CD4-positive, alpha-beta memory T cell (primary cell): ENCODE data around the gene NUP58. TPM values are rescaled to one million over a fixed set of nuclear protein-coding genes. Genes with fewer than 3 reads are reported as not detected.

Experiments used
- CTCF ChIA-PET: fragments of 350-600 bp; sonication (Branson Sonifier 250); formaldehyde crosslinking; loops from one replicate; lab custom pipeline; 2021; ENCODE audit warnings: inconsistent platforms; ENCODE audit not compliant: partially characterized antibody; lab: Charles Lee
- POLR2A ChIA-PET: fragments of 350-600 bp; sonication (Branson Sonifier 250); formaldehyde crosslinking; loops from one replicate; lab custom pipeline; 2021; ENCODE audit not compliant: partially characterized antibody; lab: Charles Lee
- DNase-seq, 5 donors: peaks; one replicate each; pipeline versions ENCODE4 v3.0.0 to v3.0.0-alpha.2; 2020 to 2022; ENCODE audit warnings: mixed read lengths in 1 of 5
- H3K27ac ChIP-seq: one replicate; pipeline ENCODE4 v1.7.0; 2013; ENCODE audit warnings: low read depth, low read length
- H3K27me3 ChIP-seq: 2 replicates; pipeline ENCODE4 v1.7.0; 2013; ENCODE audit warnings: mild to moderate bottlenecking, low read length, moderate library complexity; ENCODE audit not compliant: insufficient read depth
- H3K36me3 ChIP-seq: 2 replicates; pipeline ENCODE4 v1.7.0; 2013; ENCODE audit warnings: mild to moderate bottlenecking, low read length, moderate library complexity; ENCODE audit not compliant: insufficient read depth
- H3K4me1 ChIP-seq: 2 replicates; pipeline ENCODE4 v1.7.0; 2013; ENCODE audit warnings: mild to moderate bottlenecking, low read length, moderate library complexity; ENCODE audit not compliant: insufficient read depth
- H3K4me3 ChIP-seq, 2 donors: one replicate each; pipeline ENCODE4 v1.7.0; 2013; ENCODE audit warnings: low read length in 2 of 2, mild to moderate bottlenecking in 1 of 2
- H3K9me3 ChIP-seq, 2 donors: one replicate each; pipeline ENCODE4 v1.7.0; 2013; ENCODE audit warnings: low read length in 2 of 2, control low read depth in 1 of 2; ENCODE audit not compliant: control insufficient read depth in 1 of 2
- H3K27ac Mint-ChIP-seq, 7 donors: one replicate each; pipeline ENCODE4 v1.8.0; 2020 to 2021; ENCODE audit warnings: mixed read lengths in 7 of 7, mild to moderate bottlenecking in 6 of 7, inconsistent platforms in 3 of 7, moderate library complexity in 3 of 7
- H3K27me3 Mint-ChIP-seq, 2 donors: one replicate each; pipeline ENCODE4 v1.8.0; 2020 to 2021; ENCODE audit warnings: mixed read lengths in 2 of 2
- H3K36me3 Mint-ChIP-seq, 2 donors: one replicate each; pipeline ENCODE4 v1.8.0; 2020 to 2021; ENCODE audit warnings: mixed read lengths in 2 of 2, inconsistent platforms in 1 of 2, mild to moderate bottlenecking in 1 of 2
- H3K4me1 Mint-ChIP-seq, 4 donors: one replicate each; pipeline ENCODE4 v1.8.0; 2020 to 2021; ENCODE audit warnings: mixed read lengths in 4 of 4, mild to moderate bottlenecking in 1 of 4
- H3K4me3 Mint-ChIP-seq, 8 donors: one replicate each; pipeline ENCODE4 v1.8.0; 2020 to 2021; ENCODE audit warnings: mixed read lengths in 8 of 8, mild to moderate bottlenecking in 7 of 8, moderate library complexity in 6 of 8, inconsistent platforms in 3 of 8
- H3K9me3 Mint-ChIP-seq, 8 donors: one replicate each; pipeline ENCODE4 v1.8.0; 2020 to 2021; ENCODE audit warnings: mixed read lengths in 8 of 8, mild to moderate bottlenecking in 5 of 8, inconsistent platforms in 3 of 8, moderate library complexity in 1 of 8
- intact Hi-C: fragments of 100-400 bp; cut with micrococcal nuclease; formaldehyde crosslinking; loops from one replicate; pipeline ENCODE4 v1.15.1; 2023
- polyA plus RNA-seq, 2 donors: library from polyadenylated mRNA; unstranded; fragments of 300-500 nt; fragmentation: Illumina TruSeq; gene quantifications; one replicate each; pipeline ENCODE4 v1.2.3, GENCODE V29; 2021
- total RNA-seq, 2 experiments: library from RNA; stranded (reverse); gene quantifications; one replicate each; pipeline ENCODE4 v1.2.3, GENCODE V29; 2021

Gene NUP58
- total and polyA plus RNA-seq, 4 experiments from 2014 or later: 7.7 to 43.3 (median 30.8) TPM

DNA sequence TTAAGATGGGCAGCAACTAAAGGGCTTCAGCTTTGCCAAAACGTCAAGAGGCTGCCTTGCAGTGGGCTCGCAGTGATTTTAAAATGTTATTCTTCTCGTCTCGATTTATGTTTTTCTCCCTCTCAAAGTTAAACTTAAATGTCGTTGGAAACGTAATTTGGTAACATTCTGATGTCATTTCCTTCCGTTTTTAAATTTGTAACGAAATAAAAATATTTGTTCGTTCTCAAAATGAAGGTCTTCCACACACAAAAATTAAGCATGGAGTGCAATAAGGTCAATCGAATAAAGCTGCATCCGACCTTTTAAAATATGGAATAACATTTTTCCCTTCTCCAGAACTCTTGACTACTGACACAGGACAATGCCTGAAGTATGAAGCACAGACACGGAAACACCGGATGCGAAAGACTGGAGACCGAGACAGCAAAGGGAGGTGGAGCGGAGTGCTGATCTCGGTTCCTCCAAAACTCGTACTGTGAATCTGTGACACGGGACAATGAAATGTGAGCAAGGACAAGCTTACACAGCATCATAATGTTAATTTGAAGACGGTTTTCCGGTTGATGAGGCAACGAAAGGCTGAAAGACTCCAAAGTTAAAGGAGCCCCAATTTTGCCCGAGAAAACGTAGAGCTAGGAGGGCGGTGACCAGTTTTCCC, 15.0 kb upstream of the NUP58 start:
- Histone ChIP-seq H3K27me3 (no peaks in the 10 kb centered on the region), H3K36me3 (no peaks in the 10 kb centered on the region), H3K27ac (peak overlapping the region; percentile 100), H3K4me1 (peaks cover 40% of the 10 kb centered on the region), H3K9me3 (no peaks in the 10 kb centered on the region), H3K4me3 (peak overlapping the region; percentile 91 to 92)
- intact Hi-C loops: loop anchor here (5.0 kb wide), 1 partner anchor 1909 kb away; no protein-coding TSS in a partner anchor
- peak overlapping the region; percentile 94 to 100 (median 98) for H3K4me3 Mint-ChIP-seq
- peaks cover 9 to 22% of the 10 kb centered on the region in 2 donors for H3K36me3 Mint-ChIP-seq
- POLR2A ChIA-PET: interaction anchor here (0.5 to 2.3 kb wide), 7 partner anchors 12 to 969 kb away, joined by 3 to 20 read pairs (median 5); partner anchors contain the start of genes NUP58 and RNF6
- H3K9me3 Mint-ChIP-seq: peaks cover 0 to 6% (median 0%) of the 10 kb centered on the region in 8 donors
- H3K27ac Mint-ChIP-seq: peak overlapping the region; percentile 97 to 100 (median 98)
- DNase-seq: peak; percentile 48 to 76 (median 60)
- CTCF ChIA-PET: interaction anchor here (0.9 to 2.5 kb wide), 9 partner anchors 8 to 292 kb away, joined by 3 to 18 read pairs (median 8); partner anchors contain the start of gene NUP58
- peaks cover 4 to 8% of the 10 kb centered on the region in 2 donors for H3K27me3 Mint-ChIP-seq
- peaks cover 40 to 62% (median 50%) of the 10 kb centered on the region in 4 donors for H3K4me1 Mint-ChIP-seq

- H3K36me3 ChIP-seq: no peaks in the 10 kb centered on the region
- H3K4me3 ChIP-seq: peak within 1 kb of the TSS; percentile 91 to 92
- Mint-ChIP-seq H3K27ac (peak within 1 kb of the TSS; percentile 97 to 100 (median 98)), H3K9me3 (peaks cover 0 to 6% (median 0%) of the 10 kb centered on the region in 8 donors), H3K36me3 (peaks cover 4 to 17% of the 10 kb centered on the region in 2 donors), H3K4me3 (peak within 1 kb of the TSS; percentile 94 to 100 (median 98)), H3K27me3 (peaks cover 4 to 8% of the 10 kb centered on the region in 2 donors), H3K4me1 (peaks cover 36 to 58% (median 46%) of the 10 kb centered on the region in 4 donors)
- H3K9me3 ChIP-seq: no peaks in the 10 kb centered on the region
- H3K27ac ChIP-seq: peak within 1 kb of the TSS; percentile 100
- ChIA-PET POLR2A (interaction anchor here (0.5 to 2.3 kb wide), 8 partner anchors 9 to 969 kb away, joined by 3 to 20 read pairs (median 5); partner anchors contain the start of genes NUP58 and RNF6), CTCF (interaction anchor here (0.5 to 2.5 kb wide), 18 partner anchors 8 to 292 kb away, joined by 3 to 21 read pairs (median 4); partner anchors contain the start of gene NUP58)
- intact Hi-C loops: loop anchor here (1.0 to 5.0 kb wide), 3 partner anchors 14 to 1910 kb away; partner anchors contain the start of gene NUP58
- DNase-seq: peak; percentile 92 to 96 (median 94)
- no peaks in the 10 kb centered on the region for H3K27me3 ChIP-seq
- peaks cover 40% of the 10 kb centered on the region for H3K4me1 ChIP-seq
Measured at GRCh38 chr13:25286969-25287961, 14.2 kb upstream of the NUP58 start, which contains the start of gene MTMR6. TSS of gene MTMR6 (minus strand) at chr13:25287488. CDS start at chr13:25287247, 241 bp downstream.

DNA sequence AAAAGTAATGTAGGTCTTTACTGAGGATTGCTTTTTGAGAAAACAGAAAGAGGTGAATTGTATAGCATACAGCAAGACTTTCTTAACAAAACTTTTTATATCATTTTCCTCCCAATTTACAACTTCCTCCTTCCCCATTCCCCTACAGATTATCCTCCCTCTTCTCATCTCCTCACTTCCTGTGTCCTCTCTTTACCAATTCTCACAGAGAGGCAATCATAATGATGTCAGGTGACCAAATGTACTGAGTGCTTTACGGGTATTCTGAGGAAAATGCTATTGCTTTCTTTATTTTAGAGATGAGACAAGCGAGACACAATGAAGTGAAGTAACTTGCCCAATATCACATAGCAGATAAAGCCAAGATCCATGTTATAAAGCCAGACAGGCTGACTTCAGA, 12.5 kb upstream of the NUP58 start:
- intact Hi-C loops: loop anchor here (5.0 kb wide), 1 partner anchor 1912 kb away; no protein-coding TSS in a partner anchor
- peaks cover 38% of the 10 kb centered on the region for H3K4me1 ChIP-seq
- no peaks in the 10 kb centered on the region for H3K9me3 ChIP-seq
- Mint-ChIP-seq H3K9me3 (peaks cover 0 to 6% (median 0%) of the 10 kb centered on the region in 8 donors), H3K27me3 (peaks cover 4 to 8% of the 10 kb centered on the region in 2 donors), H3K4me3 (no peak overlapping the region), H3K36me3 (peaks cover 0 to 14% of the 10 kb centered on the region in 2 donors), H3K4me1 (peaks cover 24 to 45% (median 33%) of the 10 kb centered on the region in 4 donors), H3K27ac (peak overlapping the region in 1 of 7 donors; percentile 45)
- no peak overlapping the region for H3K4me3 ChIP-seq
- H3K27me3 ChIP-seq: no peaks in the 10 kb centered on the region
- no peaks in the 10 kb centered on the region for H3K36me3 ChIP-seq
- no peak for DNase-seq
- ChIA-PET CTCF (no interaction called here), POLR2A (interaction anchor here (1.4 kb wide), 1 partner anchor 13 kb away, joined by 3 read pairs; no protein-coding TSS in a partner anchor)
- H3K27ac ChIP-seq: no peak overlapping the region

- Mint-ChIP-seq H3K36me3 (peaks cover 0 to 9% of the 10 kb centered on the region in 2 donors), H3K4me3 (no peak overlapping the region), H3K27me3 (peaks cover 5 to 6% of the 10 kb centered on the region in 2 donors), H3K4me1 (peaks cover 8 to 19% (median 12%) of the 10 kb centered on the region in 4 donors), H3K9me3 (peaks cover 0 to 4% (median 0%) of the 10 kb centered on the region in 8 donors), H3K27ac (peak overlapping the region in 2 of 7 donors; percentile 59 to 83)
- POLR2A ChIA-PET: interaction anchor here (1.2 to 1.3 kb wide), 2 partner anchors 10 kb away, joined by 3 to 4 read pairs; partner anchors contain the start of gene NUP58
- DNase-seq: no peak
- Histone ChIP-seq H3K27ac (peak overlapping the region; percentile 20), H3K36me3 (no peaks in the 10 kb centered on the region), H3K4me3 (no peak overlapping the region), H3K4me1 (peaks cover 15% of the 10 kb centered on the region), H3K27me3 (no peaks in the 10 kb centered on the region), H3K9me3 (no peaks in the 10 kb centered on the region)
- CTCF ChIA-PET: no interaction called here
- intact Hi-C loops: loop anchor here (1.0 kb wide), 1 partner anchor 10 kb away; the partner anchor contains the start of gene NUP58
Measured at GRCh38 chr13:25291691-25292090, 9.7 kb upstream of the NUP58 start.

DNA sequence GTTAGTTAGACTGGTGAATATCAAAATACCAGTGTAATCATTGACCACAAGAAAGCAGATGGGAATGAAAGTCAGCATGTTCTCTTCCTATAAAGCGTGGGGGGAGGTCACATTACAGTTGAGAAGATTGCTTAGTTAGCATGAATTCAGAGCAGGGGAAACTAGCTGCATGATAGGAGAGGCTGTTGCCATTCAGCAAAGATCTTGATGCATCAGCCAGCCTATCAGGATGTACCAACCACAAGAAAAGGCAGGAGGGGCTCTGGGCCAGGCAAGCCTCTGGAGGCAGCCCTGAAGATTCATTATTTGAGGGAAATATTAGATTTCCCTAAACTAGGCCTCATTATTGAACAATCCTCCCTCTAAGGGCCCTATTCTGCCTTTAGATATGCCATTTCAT, 9.1 kb upstream of the NUP58 start:
- Histone ChIP-seq H3K9me3 (no peaks in the 10 kb centered on the region), H3K4me1 (peaks cover 15% of the 10 kb centered on the region), H3K27ac (peak overlapping the region; percentile 20), H3K27me3 (no peaks in the 10 kb centered on the region), H3K4me3 (no peak overlapping the region), H3K36me3 (no peaks in the 10 kb centered on the region)
- CTCF ChIA-PET: interaction anchor here (1.2 kb wide), 1 partner anchor 16 kb away, joined by 5 read pairs; no protein-coding TSS in a partner anchor
- intact Hi-C loops: loop anchor here (1.0 kb wide), 1 partner anchor 9 kb away; the partner anchor contains the start of gene NUP58
- peaks cover 6 to 8% of the 10 kb centered on the region in 2 donors for H3K27me3 Mint-ChIP-seq
- H3K4me3 Mint-ChIP-seq: peak overlapping the region in 3 of 8 donors; percentile 0 to 32 (median 10)
- H3K4me1 Mint-ChIP-seq: peaks cover 8 to 13% (median 11%) of the 10 kb centered on the region in 4 donors
- POLR2A ChIA-PET: interaction anchor here (1.2 to 1.3 kb wide), 2 partner anchors 9 to 10 kb away, joined by 3 to 4 read pairs; partner anchors contain the start of gene NUP58
- peaks cover 0 to 3% of the 10 kb centered on the region in 2 donors for H3K36me3 Mint-ChIP-seq
- H3K27ac Mint-ChIP-seq: peak overlapping the region in 6 of 7 donors; percentile 0 to 83 (median 58)
- peak; percentile 24 to 46 (median 41) for DNase-seq
- peaks cover 0 to 1% (median 0%) of the 10 kb centered on the region in 8 donors for H3K9me3 Mint-ChIP-seq

DNA sequence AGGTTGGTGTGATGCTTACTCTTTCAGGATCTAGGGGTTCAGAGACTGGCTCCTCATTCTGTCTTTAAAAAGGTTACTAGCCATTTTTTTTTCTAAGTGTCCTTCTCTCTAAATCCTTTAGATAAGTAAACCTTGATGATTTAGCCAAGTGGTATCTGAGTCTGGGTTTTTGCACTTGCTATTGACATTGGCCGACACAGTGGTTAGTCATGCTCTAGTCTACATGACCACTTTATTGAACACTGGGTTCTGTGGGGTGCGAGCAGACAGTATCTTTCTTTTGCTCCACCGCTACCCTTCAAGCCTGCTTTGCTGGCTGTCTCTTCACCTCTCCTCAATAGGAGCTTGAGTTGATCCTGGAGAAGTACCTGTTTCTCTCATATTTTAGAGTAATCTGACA, 6.2 kb upstream of the NUP58 start:
- H3K4me3 Mint-ChIP-seq: no peak overlapping the region
- no peak for DNase-seq
- peaks cover 4 to 6% of the 10 kb centered on the region in 2 donors for H3K27me3 Mint-ChIP-seq
- peaks cover 11% of the 10 kb centered on the region for H3K4me1 ChIP-seq
- no peak overlapping the region for H3K27ac ChIP-seq
- ChIA-PET CTCF (interaction anchor here (1.4 to 2.9 kb wide), 3 partner anchors 8 to 10 kb away, joined by 4 to 21 read pairs (median 9); partner anchors contain the start of gene MTMR6), POLR2A (no interaction called here)
- no peak overlapping the region for H3K27ac Mint-ChIP-seq
- no peaks in the 10 kb centered on the region for H3K36me3 Mint-ChIP-seq
- no peaks in the 10 kb centered on the region for H3K36me3 ChIP-seq
- H3K4me3 ChIP-seq: no peak overlapping the region
- peaks cover 5% of the 10 kb centered on the region for H3K27me3 ChIP-seq
- H3K4me1 Mint-ChIP-seq: peaks cover 4 to 9% (median 8%) of the 10 kb centered on the region in 4 donors
- no peaks in the 10 kb centered on the region for H3K9me3 ChIP-seq
- intact Hi-C loops: no loop called here
- H3K9me3 Mint-ChIP-seq: peaks cover 0 to 2% (median 0%) of the 10 kb centered on the region in 8 donors
